H9 (cell line): ENCODE data around the gene PPP3CA. TPM values are rescaled to one million over a fixed set of nuclear protein-coding genes. Genes with fewer than 3 reads are reported as not detected.

Source experiments
- DNase-seq: peaks from one replicate; pipeline ENCODE4 v3.0.0-alpha.2; 2017
- H2AFZ ChIP-seq: one replicate; pipeline ENCODE4 v1.6.1; 2013; ENCODE audit warnings: mild to moderate bottlenecking, low read length, control low read depth, moderate library complexity
- H2AK5ac ChIP-seq: 2 replicates; pipeline ENCODE4 v1.6.1; 2013; ENCODE audit warnings: low read length, control low read depth, mixed read lengths; ENCODE audit not compliant: insufficient read length
- H2BK120ac ChIP-seq: one replicate; pipeline ENCODE4 v1.6.1; 2013; ENCODE audit warnings: low read depth, mild to moderate bottlenecking, low read length, control low read depth, inconsistent platforms; ENCODE audit not compliant: poor library complexity, severe bottlenecking
- H2BK12ac ChIP-seq: 2 replicates; pipeline ENCODE4 v1.6.1; 2013; ENCODE audit warnings: low read length, control low read depth, mixed read lengths, low read depth; ENCODE audit not compliant: insufficient read length
- H2BK15ac ChIP-seq: 2 replicates; pipeline ENCODE4 v1.6.1; 2013; ENCODE audit warnings: low read depth, low read length, control low read depth
- H2BK20ac ChIP-seq: one replicate; pipeline ENCODE4 v1.6.1; 2013; ENCODE audit warnings: low read depth, mild to moderate bottlenecking, low read length, control low read depth, inconsistent platforms; ENCODE audit not compliant: poor library complexity, severe bottlenecking
- H2BK5ac ChIP-seq: 2 replicates; pipeline ENCODE4 v1.6.1; 2013; ENCODE audit warnings: low read length, control low read depth, mixed read lengths; ENCODE audit not compliant: insufficient read length
- H3K14ac ChIP-seq: 2 replicates; pipeline ENCODE4 v1.6.1; 2013; ENCODE audit warnings: low read length, control low read depth; ENCODE audit not compliant: insufficient read depth
- H3K18ac ChIP-seq: 2 replicates; pipeline ENCODE4 v1.6.1; 2013; ENCODE audit warnings: low read depth, mild to moderate bottlenecking, mixed read lengths, low read length, control low read depth; ENCODE audit not compliant: insufficient read length
- H3K23ac ChIP-seq: 2 replicates; pipeline ENCODE4 v1.6.1; 2013; ENCODE audit warnings: low read length, control low read depth, mixed read lengths, low read depth; ENCODE audit not compliant: insufficient read length
- H3K23me2 ChIP-seq: 2 replicates; pipeline ENCODE4 v1.6.1; 2013; ENCODE audit warnings: low read depth, mild to moderate bottlenecking, mixed read lengths, low read length, control low read depth; ENCODE audit not compliant: insufficient read length, poor library complexity, severe bottlenecking
- H3K27ac ChIP-seq: 2 replicates; pipeline ENCODE4 v1.5.1; 2013; ENCODE audit warnings: low read length, control low read depth, mixed read lengths, low read depth; ENCODE audit not compliant: insufficient read length
- H3K27me3 ChIP-seq: 2 replicates; pipeline ENCODE4 v1.6.1; 2013; ENCODE audit warnings: low read length, control low read depth, inconsistent platforms; ENCODE audit not compliant: insufficient read depth
- H3K4ac ChIP-seq: 2 replicates; pipeline ENCODE4 v1.6.1; 2013; ENCODE audit warnings: low read depth, mild to moderate bottlenecking, control low read depth, inconsistent platforms, low read length, moderate library complexity
- H3K4me1 ChIP-seq: 2 replicates; pipeline ENCODE4 v1.6.1; 2013; ENCODE audit warnings: low read length, control low read depth, inconsistent platforms; ENCODE audit not compliant: insufficient read depth
- H3K4me2 ChIP-seq: 2 replicates; pipeline ENCODE4 v1.6.1; 2013; ENCODE audit warnings: low read length, control low read depth, mixed read lengths; ENCODE audit not compliant: insufficient read length, insufficient read depth
- H3K56ac ChIP-seq: 2 replicates; pipeline ENCODE4 v1.6.1; 2013; ENCODE audit warnings: low read depth, mild to moderate bottlenecking, mixed read lengths, low read length, control low read depth; ENCODE audit not compliant: insufficient read length
- H3K79me1 ChIP-seq: 2 replicates; pipeline ENCODE4 v1.6.1; 2013; ENCODE audit warnings: low read depth, mild to moderate bottlenecking, moderate library complexity, low read length, control low read depth, inconsistent platforms; ENCODE audit not compliant: insufficient read depth, poor library complexity, severe bottlenecking
- H3K79me2 ChIP-seq: 2 replicates; pipeline ENCODE4 v1.6.1; 2013; ENCODE audit warnings: low read length, control low read depth, inconsistent platforms; ENCODE audit not compliant: insufficient read depth
- H3K9ac ChIP-seq: 2 replicates; pipeline ENCODE4 v1.6.1; 2013; ENCODE audit warnings: low read length, control low read depth, mixed read lengths; ENCODE audit not compliant: insufficient read length; ENCODE audit errors: extremely low read depth
- H3K9me3 ChIP-seq: one replicate; pipeline ENCODE4 v1.6.1; 2013; ENCODE audit warnings: low read depth, low read length, inconsistent platforms; ENCODE audit not compliant: control insufficient read depth
- H3T11ph ChIP-seq: one replicate; pipeline ENCODE4 v1.6.1; 2013; ENCODE audit warnings: mild to moderate bottlenecking, low read length, control low read depth, inconsistent platforms
- H4K20me1 ChIP-seq: one replicate; pipeline ENCODE4 v1.6.1; 2013; ENCODE audit not compliant: control insufficient read depth, insufficient read length, insufficient read depth
- H4K5ac ChIP-seq: 2 replicates; pipeline ENCODE4 v1.6.1; 2013; ENCODE audit warnings: low read depth, mild to moderate bottlenecking, mixed read lengths, low read length, control low read depth; ENCODE audit not compliant: insufficient read length
- H4K8ac ChIP-seq: replicated peaks from 2 replicates; pipeline ENCODE4 v1.6.1; 2013; ENCODE audit warnings: low read length, control low read depth, mixed read lengths, low read depth; ENCODE audit not compliant: insufficient read length
- H4K91ac ChIP-seq: 2 replicates; pipeline ENCODE4 v1.6.1; 2013; ENCODE audit warnings: low read depth, mild to moderate bottlenecking, moderate library complexity, mixed read lengths, low read length, control low read depth; ENCODE audit not compliant: insufficient read length
- H3K27ac Mint-ChIP-seq, 3 experiments: 2 replicates in 2 of 3; 3 replicates in 1 of 3; pipeline ENCODE4 v1.8.0; 2020 to 2021; ENCODE audit warnings: mixed read lengths in 3 of 3, mild to moderate bottlenecking in 1 of 3, moderate library complexity in 1 of 3
- H3K27me3 Mint-ChIP-seq: 2 replicates; pipeline ENCODE4 v1.8.0; 2021; ENCODE audit warnings: low read depth, mild to moderate bottlenecking, moderate library complexity, mixed read lengths
- H3K36me3 Mint-ChIP-seq, 3 experiments: 2 replicates in 2 of 3; 3 replicates in 1 of 3; pipeline ENCODE4 v1.8.0; 2020 to 2021; ENCODE audit warnings: low read depth in 3 of 3, mixed read lengths in 3 of 3; ENCODE audit not compliant: insufficient read depth in 1 of 3
- H3K4me1 Mint-ChIP-seq, 2 experiments: 2 replicates each; pipeline ENCODE4 v1.8.0; 2020; ENCODE audit warnings: mixed read lengths in 2 of 2
- H3K4me3 Mint-ChIP-seq, 2 experiments: 2 replicates in 1 of 2; 3 replicates in 1 of 2; pipeline ENCODE4 v1.8.0; 2020 to 2021; ENCODE audit warnings: mild to moderate bottlenecking in 2 of 2, mixed read lengths in 2 of 2, moderate library complexity in 1 of 2
- H3K9me3 Mint-ChIP-seq, 2 experiments: 2 replicates in 1 of 2; 3 replicates in 1 of 2; pipeline ENCODE4 v1.8.0; 2020; ENCODE audit warnings: mild to moderate bottlenecking in 2 of 2, mixed read lengths in 2 of 2, moderate library complexity in 1 of 2
- WGBS: extraction: QIAGEN DNeasy Blood & Tissue Kit; methylation state at CpG from one replicate; pipeline ENCODE4 v1.1.7; 2013; ENCODE audit warnings: missing lambda C conversion rate, low lambda C conversion rate, mixed read lengths; ENCODE audit not compliant: insufficient read length; ENCODE audit errors: extremely low coverage; 5-methylcytosine and 5-hydroxymethylcytosine counted together
- total RNA-seq: library from RNA; stranded (reverse); gene quantifications from 2 replicates; pipeline ENCODE4 v1.2.1, GENCODE V29; 2021
- TF ChIP-seq, protein P1 (sequence below): fragments of 200-600 bp; sonication (generic); conservative IDR thresholded peaks from 3 replicates; pipeline ENCODE4 v1.8.0; 2021; ENCODE audit warnings: antibody characterized with exemption, mild to moderate bottlenecking

The PPP3CA gene
- total RNA-seq, 1 experiment from 2014 or later, result 16.8 TPM

DNA sequence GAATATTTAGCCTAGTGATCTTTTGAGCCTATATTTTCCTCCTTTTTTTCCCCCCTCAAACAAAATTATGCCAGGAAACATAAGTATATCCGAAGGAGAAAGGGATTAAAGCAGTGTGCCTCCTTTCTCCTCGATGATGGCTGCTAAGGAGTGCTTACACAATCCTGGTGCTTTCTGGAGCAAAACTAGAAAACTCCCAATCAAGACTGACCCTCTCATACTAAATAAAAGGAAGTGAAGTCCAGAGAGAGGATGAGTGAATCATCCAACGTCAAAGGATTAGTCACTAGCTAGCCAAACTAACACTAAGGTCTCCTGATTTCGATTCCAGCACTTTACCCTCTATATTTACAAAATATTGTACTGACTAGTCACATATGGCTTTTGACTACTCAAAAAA lies 146.8 kb downstream of the PPP3CA start:
- no peak overlapping the region for H3K27ac ChIP-seq

More for the DNA sequence above, 146.8 kb downstream of the PPP3CA start:
- Mint-ChIP-seq H3K27ac (peak overlapping the region in 1 of 3 experiments; percentile 13; a peak in 2 of 7 replicates), H3K9me3 (no peaks in the 10 kb centered on the region), H3K4me1 (peaks cover 6 to 14% of the 10 kb centered on the region in 2 experiments; a peak in 3 of 4 replicates), H3K4me3 (no peak overlapping the region), H3K27me3 (no peaks in the 10 kb centered on the region), H3K36me3 (peaks cover 0 to 3% (median 0%) of the 10 kb centered on the region in 3 experiments; a peak in 2 of 7 replicates)
- no peaks in the 10 kb centered on the region for H3K27me3 ChIP-seq
- H2AK5ac ChIP-seq, result no peak overlapping the region
- no peak overlapping the region for H2BK5ac ChIP-seq
- no peak overlapping the region for H4K91ac ChIP-seq
- no peak overlapping the region for H3K56ac ChIP-seq
- H2BK15ac ChIP-seq, result no peak overlapping the region
- peaks cover 3% of the 10 kb centered on the region for H3K79me1 ChIP-seq
- no peak overlapping the region for H3K9ac ChIP-seq
- peaks cover 5% of the 10 kb centered on the region; the same call in 1 of the 2 replicates for H3K79me2 ChIP-seq
- no peak overlapping the region for H2BK20ac ChIP-seq
- no peak for DNase-seq
- H3K4me1 ChIP-seq, result peaks cover 6% of the 10 kb centered on the region; the same call in 1 of the 2 replicates
- no peak overlapping the region for H3K14ac ChIP-seq
- H3K23ac ChIP-seq, result no peak overlapping the region
- TF ChIP-seq, protein P1, sequence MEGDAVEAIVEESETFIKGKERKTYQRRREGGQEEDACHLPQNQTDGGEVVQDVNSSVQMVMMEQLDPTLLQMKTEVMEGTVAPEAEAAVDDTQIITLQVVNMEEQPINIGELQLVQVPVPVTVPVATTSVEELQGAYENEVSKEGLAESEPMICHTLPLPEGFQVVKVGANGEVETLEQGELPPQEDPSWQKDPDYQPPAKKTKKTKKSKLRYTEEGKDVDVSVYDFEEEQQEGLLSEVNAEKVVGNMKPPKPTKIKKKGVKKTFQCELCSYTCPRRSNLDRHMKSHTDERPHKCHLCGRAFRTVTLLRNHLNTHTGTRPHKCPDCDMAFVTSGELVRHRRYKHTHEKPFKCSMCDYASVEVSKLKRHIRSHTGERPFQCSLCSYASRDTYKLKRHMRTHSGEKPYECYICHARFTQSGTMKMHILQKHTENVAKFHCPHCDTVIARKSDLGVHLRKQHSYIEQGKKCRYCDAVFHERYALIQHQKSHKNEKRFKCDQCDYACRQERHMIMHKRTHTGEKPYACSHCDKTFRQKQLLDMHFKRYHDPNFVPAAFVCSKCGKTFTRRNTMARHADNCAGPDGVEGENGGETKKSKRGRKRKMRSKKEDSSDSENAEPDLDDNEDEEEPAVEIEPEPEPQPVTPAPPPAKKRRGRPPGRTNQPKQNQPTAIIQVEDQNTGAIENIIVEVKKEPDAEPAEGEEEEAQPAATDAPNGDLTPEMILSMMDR, result no peak
- H3K23me2 ChIP-seq, result no peaks in the 10 kb centered on the region
- no peak overlapping the region for H2BK12ac ChIP-seq
- H3K4me2 ChIP-seq, result no peak overlapping the region
- no peak overlapping the region for H3K18ac ChIP-seq
- no peak overlapping the region for H4K8ac ChIP-seq
- no peak overlapping the region for H2BK120ac ChIP-seq
- WGBS, result no CpG with 5 or more reads among the region's 4 CpGs
- H3K4ac ChIP-seq, result no peak overlapping the region
- no peak overlapping the region for H3T11ph ChIP-seq
- no peaks in the 10 kb centered on the region for H3K9me3 ChIP-seq
- H4K5ac ChIP-seq, result no peak overlapping the region
- no peaks in the 10 kb centered on the region for H4K20me1 ChIP-seq
- no peak overlapping the region for H2AFZ ChIP-seq
